HCT116 (cell line): ENCODE data around the gene MGRN1. TPM values are rescaled to one million over a fixed set of nuclear protein-coding genes. Genes with fewer than 3 reads are reported as not detected.

Experiments used
- ATAC-seq: fragments of 200-7000 bp; cut with Tn5 transposase; 2 replicates; pipeline ENCODE4 v1.9.1; 2020; ENCODE audit warnings: mild to moderate bottlenecking, moderate library complexity
- BruUV-seq: library from RNA; stranded (reverse); fragments of 400-500 nt; replicated peaks from 2 replicates; lab custom pipeline; 2021; lab: Mats Ljungman, UMichigan
- CTCF ChIA-PET: fragments of 300-600 bp; sonication (Branson Sonifier 250); formaldehyde crosslinking; loops from one replicate; lab custom pipeline; 2021; ENCODE audit warnings: antibody characterized with exemption; lab: Charles Lee
- POLR2A ChIA-PET: fragments of 300-600, 350-600 bp; sonication (Branson Sonifier 250); formaldehyde crosslinking; loops from one replicate; lab custom pipeline; 2021; ENCODE audit warnings: antibody characterized with exemption; lab: Charles Lee
- RAD21 ChIA-PET, 2 experiments: fragments of 300-600 bp; sonication (Branson Sonifier 250); formaldehyde crosslinking; loops; one replicate each; lab custom pipeline; 2023; ENCODE audit warnings: low total read pairs in 2 of 2; ENCODE audit not compliant: uncharacterized antibody in 2 of 2, unreplicated experiment in 2 of 2, low non-redundant PET in 1 of 2; lab: Charles Lee
- DNase-seq: peaks from one replicate; pipeline ENCODE4 v3.0.0-alpha.2; 2010; ENCODE audit warnings: low read depth, low spot score
- H2AFZ ChIP-seq: fragments of 200-600 bp; shearing (Covaris generic), sonication (generic); 2 replicates; pipeline ENCODE4 v1.6.1; 2017; ENCODE audit warnings: low read depth, mixed run types, mixed read lengths, antibody characterized with exemption, low read length; ENCODE audit not compliant: poor library complexity, severe bottlenecking
- H3K27ac ChIP-seq: 2 replicates; pipeline ENCODE4 v1.5.1; 2012; ENCODE audit warnings: low read depth, low read length
- H3K27me3 ChIP-seq: fragments of 200-600 bp; sonication (generic); 2 replicates; pipeline ENCODE4 v1.6.1; 2016; ENCODE audit warnings: mixed run types, low read length, mixed read lengths; ENCODE audit not compliant: insufficient read depth
- H3K36me3 ChIP-seq, 2 experiments: fragments of 200-500 bp in 1 of 2; fragments of 200-600 bp in 1 of 2; sonication (Bioruptor generic) in 1 of 2; sonication (generic) in 1 of 2; 2 replicates each; pipeline versions ENCODE4 v1.5.1 to v1.6.1; 2014 to 2016; ENCODE audit warnings: low read length in 2 of 2, inconsistent platforms in 1 of 2, mixed read lengths in 1 of 2, mixed run types in 1 of 2; ENCODE audit not compliant: insufficient read depth in 2 of 2, control insufficient read depth in 1 of 2
- H3K4me1 ChIP-seq, 2 experiments: fragments of 200-600 bp in 1 of 2; sonication (generic) in 1 of 2; 2 replicates each; pipeline versions ENCODE4 v1.5.1 to v1.6.1; 2012 to 2017; ENCODE audit warnings: low read length in 2 of 2, inconsistent platforms in 1 of 2, mild to moderate bottlenecking in 1 of 2, mixed read lengths in 1 of 2, mixed run types in 1 of 2, moderate library complexity in 1 of 2; ENCODE audit not compliant: insufficient read depth in 2 of 2, control insufficient read depth in 1 of 2
- H3K4me2 ChIP-seq: fragments of 200-600 bp; sonication (generic); 2 replicates; pipeline ENCODE4 v1.6.1; 2017; ENCODE audit warnings: mixed run types, low read length, mixed read lengths
- H3K4me3 ChIP-seq, 2 experiments: fragments of 200-600 bp in 1 of 2; sonication (generic) in 1 of 2; replicated peaks in 1 of 2; 2 replicates each; pipeline ENCODE4 v1.5.1; 2011 to 2016; ENCODE audit warnings: low read length in 2 of 2, control low read depth in 1 of 2, low read depth in 1 of 2, mild to moderate bottlenecking in 1 of 2, mixed read lengths in 1 of 2, mixed run types in 1 of 2
- H3K79me2 ChIP-seq: fragments of 200-600 bp; sonication (generic); 2 replicates; pipeline ENCODE4 v1.6.1; 2017; ENCODE audit warnings: mild to moderate bottlenecking, mixed run types, low read length, moderate library complexity, mixed read lengths; ENCODE audit not compliant: insufficient read depth
- H3K9ac ChIP-seq: fragments of 200-600 bp; sonication (generic); 2 replicates; pipeline ENCODE4 v1.6.1; 2016; ENCODE audit warnings: low read length, mixed read lengths
- H3K9me2 ChIP-seq: fragments of 200-600 bp; sonication (generic), shearing (Covaris generic); 2 replicates; pipeline ENCODE4 v1.6.1; 2017; ENCODE audit warnings: mixed run types, mild to moderate bottlenecking, moderate library complexity; ENCODE audit not compliant: insufficient read depth
- H3K9me3 ChIP-seq, 2 experiments: fragments of 200-500 bp in 1 of 2; fragments of 200-600 bp in 1 of 2; sonication (Bioruptor generic) in 1 of 2; sonication (generic) in 1 of 2; 2 replicates each; pipeline ENCODE4 v1.6.1; 2014 to 2017; ENCODE audit warnings: low read length in 2 of 2, mixed read lengths in 2 of 2, inconsistent platforms in 1 of 2, low read depth in 1 of 2, mild to moderate bottlenecking in 1 of 2, mixed run types in 1 of 2, moderate library complexity in 1 of 2; ENCODE audit not compliant: control insufficient read depth in 1 of 2, insufficient read depth in 1 of 2
- H4K20me1 ChIP-seq: fragments of 200-600 bp; sonication (generic), shearing (Covaris generic); 2 replicates; pipeline ENCODE4 v1.6.1; 2017; ENCODE audit warnings: mixed run types, mild to moderate bottlenecking, moderate library complexity; ENCODE audit not compliant: insufficient read depth
- ATF3 ChIP-seq: IDR thresholded peaks from 2 replicates; pipeline ENCODE4 v1.6.1; 2012
- CBX3 ChIP-seq: IDR thresholded peaks from 2 replicates; pipeline ENCODE4 v1.6.1; 2012; ENCODE audit warnings: low read depth
- CTCF ChIP-seq, 3 experiments: fragments of 200-600 bp in 1 of 3; sonication (generic) in 1 of 3; IDR thresholded peaks in 2 of 3; conservative IDR thresholded peaks in 1 of 3; 2 replicates each; pipeline ENCODE4 v1.5.1; 2012 to 2017; ENCODE audit warnings: low read depth in 2 of 3, low read length in 2 of 3, antibody characterized with exemption in 1 of 3, borderline replicate concordance in 1 of 3, control low read depth in 1 of 3, mild to moderate bottlenecking in 1 of 3, mixed read lengths in 1 of 3, mixed run types in 1 of 3, moderate library complexity in 1 of 3; ENCODE audit not compliant: insufficient read depth in 1 of 3
- EGR1 ChIP-seq: IDR thresholded peaks from 2 replicates; pipeline ENCODE4 v1.6.1; 2012; ENCODE audit warnings: low read depth
- EZH2 ChIP-seq: fragments of 200-600 bp; sonication (generic); IDR thresholded peaks from 2 replicates; pipeline ENCODE4 v1.6.1; 2017; ENCODE audit warnings: antibody characterized with exemption, mixed run types
- EZH2phosphoT487 ChIP-seq: fragments of 200-600 bp; IDR thresholded peaks from 2 replicates; pipeline ENCODE4 v1.6.1; 2018; ENCODE audit warnings: antibody characterized with exemption, borderline replicate concordance
- FOSL1 ChIP-seq: IDR thresholded peaks from 2 replicates; pipeline ENCODE4 v1.6.1; 2012; ENCODE audit warnings: low read depth
- MAX ChIP-seq: IDR thresholded peaks from 2 replicates; pipeline ENCODE4 v1.6.1; 2012
- RAD21 ChIP-seq: IDR thresholded peaks from 2 replicates; pipeline ENCODE4 v1.6.1; 2012; ENCODE audit warnings: low read depth, mild to moderate bottlenecking
- SIN3A ChIP-seq: IDR thresholded peaks from 2 replicates; pipeline ENCODE4 v1.6.1; 2012; ENCODE audit warnings: low read depth
- SP1 ChIP-seq: IDR thresholded peaks from 2 replicates; pipeline ENCODE4 v1.6.1; 2012; ENCODE audit warnings: low read depth
- SRF ChIP-seq: IDR thresholded peaks from 2 replicates; pipeline ENCODE4 v1.6.1; 2012; ENCODE audit warnings: low read depth
- TCF7L2 ChIP-seq: IDR thresholded peaks from 2 replicates; pipeline ENCODE4 v1.7.0; 2011; ENCODE audit warnings: borderline replicate concordance, inconsistent platforms; ENCODE audit not compliant: insufficient read depth, insufficient read length; ENCODE audit errors: extremely low read depth
- YY1 ChIP-seq: IDR thresholded peaks from 2 replicates; pipeline ENCODE4 v1.6.1; 2011; ENCODE audit warnings: low read length, low read depth, moderate library complexity, mild to moderate bottlenecking; ENCODE audit not compliant: insufficient replicate concordance; ENCODE audit errors: extremely low read depth
- ZBTB33 ChIP-seq: IDR thresholded peaks from 2 replicates; pipeline ENCODE4 v1.6.1; 2011; ENCODE audit warnings: mild to moderate bottlenecking, low read length, moderate library complexity; ENCODE audit not compliant: insufficient replicate concordance; ENCODE audit errors: extremely low read depth
- ZFX ChIP-seq: fragments of 450-650 bp; IDR thresholded peaks from 2 replicates; pipeline ENCODE4 v1.6.1; 2017
- ZNF274 ChIP-seq: fragments of 200-500 bp; sonication (Bioruptor generic); IDR thresholded peaks from 2 replicates; pipeline ENCODE4 v1.6.1; 2014; ENCODE audit warnings: mild to moderate bottlenecking, low read depth, low read length, inconsistent platforms
- intact Hi-C: fragments of 100-400 bp; cut with micrococcal nuclease; formaldehyde crosslinking; loops from 2 replicates; pipeline ENCODE4 v1.10.0; 2022
- total RNA-seq: library from RNA; stranded (reverse); gene quantifications from one replicate; pipeline ENCODE4 v1.2.1, GENCODE V29; 2021; ENCODE audit not compliant: unreplicated experiment

MGRN1 gene
- total RNA-seq, 1 experiment from 2014 or later, result 50.6 TPM

- H3K27ac ChIP-seq, result no peak overlapping the region
- no peak for TF ChIP-seq FOSL1
- no peak for TF ChIP-seq SRF
- no peak for TF ChIP-seq TCF7L2
- TF ChIP-seq CTCF (IDR thresholded peaks at IDR 0.05 in 2 of 3, conservative IDR thresholded peaks at IDR 0.05 in 1 of 3; ENCODE audit: borderline replicate concordance in 1 of 3, insufficient read depth in 1 of 3, low read depth in 2 of 3, low read length in 2 of 3), result no peak
- TF ChIP-seq YY1, result no peak
- TF ChIP-seq ZFX, result no peak
- TF ChIP-seq ZNF274, result no peak
- TF ChIP-seq EGR1, result no peak
- TF ChIP-seq ATF3, result no peak
- no peak for TF ChIP-seq RAD21
- TF ChIP-seq MAX, result no peak
- no peak for TF ChIP-seq EZH2
- TF ChIP-seq EZH2phosphoT487, result no peak
- no peak for TF ChIP-seq CBX3
- no peak for TF ChIP-seq ZBTB33
- TF ChIP-seq SIN3A, result no peak
- TF ChIP-seq SP1, result no peak
- TF ChIP-seq, all 23 proteins: peak for 0
- Histone ChIP-seq H2AFZ (no peak overlapping the region), H3K27me3 (no peaks in the 10 kb centered on the region), H3K79me2 (no peaks in the 10 kb centered on the region), H3K4me2 (no peak overlapping the region), H3K36me3 (peaks cover 12 to 24% of the 10 kb centered on the region in 2 experiments; a peak in 3 of 4 replicates), H3K4me1 (no peaks in the 10 kb centered on the region), H4K20me1 (no peaks in the 10 kb centered on the region), H3K9me2 (no peaks in the 10 kb centered on the region), H3K9ac (no peak overlapping the region), H3K9me3 (no peaks in the 10 kb centered on the region), H3K4me3 (no peak overlapping the region)
- DNase-seq, result no peak
- CTCF ChIA-PET, result no interaction called here
- BruUV-seq, result no TSS peak
- RAD21 ChIA-PET, result no interaction called here
- POLR2A ChIA-PET, result no interaction called here
- intact Hi-C loops, result no loop called here
- ATAC-seq, result no peak
Observed at GRCh38 chr16:4702466-4702808, 77.8 kb downstream of the MGRN1 start.
